Stimulated activated CD8-positive, alpha-beta memory T cell treated with anti-CD3 and anti-CD28 coated beads, Interleukin-2, amount 100 ng/mL, for 48 hours (primary cell): ENCODE data around the gene FHOD1.
A peak's percentile ranks its signal among the peaks of the same experiment; 100 is the strongest.

ENCODE experiments used
- DNase-seq, 2 donors: peaks; one replicate each; pipeline ENCODE4 v3.0.0-alpha.2; 2020; ENCODE audit warnings: low read depth in 2 of 2

FHOD1 gene

DNA sequence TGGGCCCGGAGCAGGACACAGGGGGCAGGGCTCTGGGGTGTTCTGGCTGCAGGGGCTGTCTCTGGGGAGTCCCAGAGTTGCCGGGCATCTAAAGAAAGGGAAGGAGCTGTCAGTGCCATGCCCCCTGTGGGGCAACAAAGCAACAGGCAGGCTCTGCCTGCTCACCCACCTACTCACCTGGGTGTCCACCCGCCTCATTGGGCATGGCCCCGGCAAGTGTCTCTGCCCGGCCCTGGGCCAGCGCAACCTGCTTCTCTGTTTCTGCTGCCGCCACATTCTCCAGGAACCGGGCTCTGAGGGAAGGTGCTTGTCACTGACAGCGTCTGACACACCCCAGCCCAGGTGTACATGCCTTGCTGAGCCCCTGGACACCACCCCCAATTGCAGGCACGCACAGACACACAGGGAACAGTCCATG lies 13.1 kb downstream of the FHOD1 start:
- no peak for DNase-seq

DNA sequence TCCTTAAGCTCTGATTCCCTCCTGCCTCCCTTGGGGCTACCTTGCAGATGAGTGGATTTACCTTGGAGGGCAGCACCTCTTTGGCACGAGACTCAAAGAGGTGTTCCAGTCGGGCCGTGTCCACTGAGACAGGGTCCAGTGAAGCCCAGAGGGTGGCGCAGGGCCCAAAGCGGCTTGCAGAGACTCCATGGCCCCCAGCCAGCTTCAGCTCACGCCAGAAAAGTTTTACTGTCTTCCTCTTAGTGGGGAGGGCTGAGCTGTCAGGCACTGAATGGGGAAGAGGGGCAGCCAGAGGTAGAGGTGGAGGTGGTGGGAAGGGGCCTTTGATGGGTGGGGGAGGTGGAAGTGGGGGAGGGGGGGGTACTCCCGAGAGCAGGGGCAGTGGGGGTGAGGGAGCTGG lies 13.7 kb downstream of the FHOD1 start:
- no peak for DNase-seq

DNA sequence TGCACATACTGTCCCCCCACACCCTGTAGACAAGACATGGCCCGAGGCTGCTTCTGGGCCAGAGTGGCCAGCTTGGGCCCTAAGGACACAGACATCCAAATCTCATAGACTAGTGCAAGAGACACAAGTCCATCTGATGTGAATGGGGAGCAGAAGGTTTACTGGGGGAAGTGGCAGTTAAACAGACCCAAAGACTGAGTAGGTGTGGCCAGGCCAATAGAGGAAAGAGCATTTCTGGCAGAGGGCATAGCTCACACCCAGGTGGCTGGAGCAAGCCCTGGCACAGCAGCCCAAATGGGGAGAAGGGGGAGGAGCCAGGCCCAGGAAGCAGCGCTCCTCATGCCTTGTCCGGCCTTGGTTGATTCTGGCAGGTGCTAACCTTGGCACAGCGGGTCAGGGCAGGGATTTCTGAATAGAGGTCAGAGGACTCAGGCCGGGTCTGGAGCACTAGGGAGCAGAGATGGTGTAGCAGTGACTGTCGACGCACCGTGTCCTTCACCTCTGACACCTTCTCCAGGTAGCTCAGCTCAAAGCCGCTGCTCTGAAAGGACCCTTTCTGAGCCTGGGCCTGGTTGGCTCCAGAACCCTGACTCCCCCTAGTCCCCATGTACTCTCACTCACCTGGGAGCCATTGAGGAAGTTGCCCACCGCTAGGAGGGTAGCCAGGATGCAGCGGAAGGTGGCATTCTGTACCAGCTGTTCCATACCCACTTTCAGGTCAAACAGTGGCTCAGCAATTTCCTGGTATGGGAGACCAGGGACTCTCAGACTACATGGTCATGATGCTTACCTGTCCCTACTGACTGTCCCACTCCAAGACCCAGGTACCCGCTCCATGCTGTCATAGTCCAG lies 16.2 kb downstream of the FHOD1 start:
- no peak for DNase-seq

DNA sequence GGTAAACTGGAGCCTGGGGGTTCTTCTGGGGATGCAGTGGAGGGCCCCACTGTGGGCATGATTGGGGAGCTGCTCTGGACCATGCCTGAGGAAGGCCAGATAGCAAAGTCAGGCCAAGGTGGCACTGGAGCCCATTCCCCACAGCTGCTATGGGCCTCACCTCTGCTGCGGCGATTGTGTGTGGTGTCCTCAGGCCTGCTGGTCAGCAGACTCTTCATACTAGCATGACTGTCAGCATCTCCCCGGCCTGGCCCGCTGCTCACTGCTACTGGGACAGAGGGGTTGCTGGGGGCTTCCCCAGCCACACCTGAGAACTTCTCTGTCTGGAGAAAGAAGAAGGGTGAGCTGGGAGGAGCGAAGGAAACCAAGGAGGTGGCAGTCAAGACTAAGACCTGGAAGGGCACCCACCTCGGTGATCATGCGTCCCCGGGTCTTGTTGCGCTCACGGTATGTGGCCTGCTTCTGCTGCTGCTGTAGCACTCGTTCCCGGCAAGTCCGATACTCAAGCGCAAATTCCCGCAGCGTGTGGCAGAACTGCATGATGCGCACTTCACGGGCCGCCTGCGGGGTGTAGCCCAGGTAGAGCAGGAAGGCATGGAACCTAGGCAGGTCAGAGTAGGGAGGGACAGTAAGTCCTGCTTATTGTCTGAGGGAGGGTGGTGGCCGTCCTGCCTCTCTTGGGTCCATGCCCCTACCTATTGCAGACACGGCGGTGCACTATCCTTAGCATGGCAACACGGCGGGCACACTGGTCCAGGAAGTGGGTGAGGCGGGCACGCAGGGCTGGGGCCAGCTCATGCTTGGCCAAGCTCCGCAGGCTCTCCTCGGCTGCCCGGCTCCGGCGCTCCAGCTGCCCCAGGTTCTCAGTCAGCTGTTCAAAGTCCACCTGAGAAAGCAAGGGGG lies 17.1 kb downstream of the FHOD1 start:
- no peak for DNase-seq

DNA sequence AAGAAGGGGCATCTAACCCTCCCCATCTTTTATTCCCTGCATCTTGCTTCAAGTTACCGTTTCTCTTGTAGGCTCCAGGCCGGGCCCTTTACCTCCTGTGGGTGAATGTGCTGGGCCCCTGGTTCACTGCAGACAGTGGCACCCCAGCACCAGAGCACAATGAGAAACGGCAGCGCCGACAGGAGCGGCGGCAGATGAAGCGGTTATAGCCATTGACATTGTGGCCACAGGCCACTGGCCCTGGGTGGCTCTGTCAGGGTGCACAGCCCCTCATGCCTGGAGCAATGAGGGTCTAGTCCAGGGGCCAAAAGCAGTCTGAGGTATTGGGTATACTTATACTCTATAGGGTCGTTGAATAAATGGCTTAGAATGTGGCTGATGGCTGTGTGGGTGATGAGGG lies 18.4 kb downstream of the FHOD1 start:
- DNase-seq, result no peak

DNA sequence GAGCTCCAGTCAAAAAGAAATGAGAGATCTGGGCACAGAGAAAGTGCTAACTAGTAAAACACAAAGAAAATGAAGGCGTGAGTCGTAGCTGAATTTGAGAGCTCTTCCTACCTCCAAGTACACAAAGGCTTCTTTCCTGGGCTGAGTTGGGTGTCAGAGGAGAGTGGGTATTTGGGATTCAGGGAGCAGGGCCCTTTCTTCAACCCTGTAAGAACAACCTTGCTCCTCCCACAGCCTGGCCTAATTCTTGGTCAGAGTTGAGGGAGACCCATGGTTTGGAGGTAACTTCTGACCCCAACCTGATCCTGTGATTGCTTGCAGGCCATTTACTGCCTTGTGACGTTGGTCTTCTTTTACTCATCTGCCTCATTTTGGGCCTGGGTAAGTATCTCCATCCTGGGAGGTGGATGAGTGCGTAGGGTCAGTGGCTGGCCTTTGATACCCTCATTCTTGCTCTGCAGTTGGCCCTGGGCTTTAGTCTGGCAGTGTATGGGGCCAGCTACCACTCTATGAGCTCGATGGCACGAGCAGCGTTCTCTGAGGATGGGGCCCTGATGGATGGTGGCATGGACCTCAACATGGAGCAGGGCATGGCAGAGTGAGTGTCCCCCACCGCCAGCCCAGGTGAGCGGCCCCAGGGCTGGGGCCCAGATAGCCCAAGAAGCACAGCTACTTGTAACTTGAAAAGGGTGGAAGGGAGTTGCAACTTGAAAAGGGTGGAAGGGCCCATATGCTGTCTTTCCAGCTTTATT lies 19.1 kb downstream of the FHOD1 start:
- DNase-seq, result no peak

DNA sequence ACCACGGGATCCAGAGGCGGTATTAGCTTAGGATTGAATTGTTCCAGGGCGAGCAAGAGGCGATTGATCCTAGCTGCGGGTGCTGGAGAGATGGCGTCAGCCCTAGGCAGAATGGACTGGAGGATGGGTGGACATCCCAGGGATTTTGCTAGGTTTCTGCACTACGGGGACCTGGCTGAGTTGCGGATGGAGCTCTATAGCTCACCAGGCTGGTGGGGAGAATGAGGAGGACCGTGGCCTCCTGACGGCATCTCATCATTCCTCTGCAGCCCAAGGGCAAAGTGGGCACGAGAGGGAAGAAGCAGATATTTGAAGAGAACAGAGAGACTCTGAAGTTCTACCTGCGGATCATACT lies 19.7 kb downstream of the FHOD1 start:
- no peak for DNase-seq

DNA sequence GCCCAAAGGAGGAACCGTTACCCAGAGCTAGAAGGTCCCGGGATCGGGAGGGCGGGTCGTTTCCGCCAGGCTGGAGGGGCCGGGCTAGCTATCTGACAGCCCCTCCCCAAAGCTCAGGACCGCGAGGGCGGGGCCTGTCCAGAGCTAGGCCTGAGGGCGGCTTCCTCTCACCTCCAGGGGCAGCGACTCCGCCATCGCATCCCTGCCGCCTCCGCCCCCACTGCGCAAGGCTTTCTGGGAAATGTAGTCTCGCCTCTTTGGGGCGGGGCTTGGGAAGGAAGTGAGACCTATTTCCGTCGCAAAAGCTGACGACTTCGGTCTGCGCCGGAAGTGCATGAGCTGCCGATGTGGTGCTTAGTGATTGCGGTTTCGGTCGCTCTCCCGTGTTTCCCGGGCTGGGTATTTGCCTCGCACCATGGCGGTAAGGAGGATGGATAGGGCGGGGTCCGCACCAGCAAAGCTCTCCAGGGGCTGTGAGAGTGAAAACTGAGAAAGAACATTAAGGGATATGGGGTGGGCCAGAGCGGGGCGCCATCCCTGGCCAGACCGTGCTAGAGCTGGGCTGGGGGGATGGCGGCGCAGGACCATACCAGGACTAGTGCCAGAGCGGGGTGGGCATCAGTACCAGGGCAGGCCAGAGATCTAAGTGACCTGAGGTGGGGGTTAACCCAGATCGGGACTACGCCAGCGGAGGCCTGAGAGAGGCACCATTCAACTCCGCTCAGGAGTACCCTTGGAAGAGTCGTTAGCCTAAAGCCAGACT lies 20.3 kb downstream of the FHOD1 start, which contains the start of gene TMEM208:
TSS of gene TMEM208 (plus strand) at position 327 of the 763 bp plus-strand sequence. CDS start at position 416, 89 bp downstream.
- peak; percentile 98 to 99 for DNase-seq

DNA sequence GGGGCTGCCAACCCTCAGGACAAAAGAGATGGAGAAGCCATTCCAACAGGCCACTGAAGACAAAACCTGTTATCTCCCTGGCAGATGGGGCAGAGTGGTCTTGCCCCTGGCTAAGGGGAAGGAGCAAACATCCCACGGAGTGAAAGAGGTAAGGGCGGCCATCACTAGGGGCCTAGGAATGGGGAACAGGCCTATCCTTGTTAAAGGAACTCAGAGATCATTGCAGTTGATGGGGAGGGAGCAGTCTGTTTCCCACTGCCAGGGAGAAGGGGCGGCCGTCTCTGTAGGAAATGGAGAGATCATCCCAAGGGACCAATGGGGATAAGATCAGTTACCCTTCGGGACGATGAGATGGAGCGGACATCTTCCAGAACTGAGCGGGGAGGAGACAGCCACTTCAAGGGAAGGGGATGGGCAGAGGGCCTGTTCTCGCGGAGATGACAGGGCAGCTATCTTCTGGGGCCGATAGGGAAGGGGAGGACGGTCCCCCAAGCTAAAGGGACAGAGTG lies 20.9 kb downstream of the FHOD1 start:
- DNase-seq, result no peak

DNA sequence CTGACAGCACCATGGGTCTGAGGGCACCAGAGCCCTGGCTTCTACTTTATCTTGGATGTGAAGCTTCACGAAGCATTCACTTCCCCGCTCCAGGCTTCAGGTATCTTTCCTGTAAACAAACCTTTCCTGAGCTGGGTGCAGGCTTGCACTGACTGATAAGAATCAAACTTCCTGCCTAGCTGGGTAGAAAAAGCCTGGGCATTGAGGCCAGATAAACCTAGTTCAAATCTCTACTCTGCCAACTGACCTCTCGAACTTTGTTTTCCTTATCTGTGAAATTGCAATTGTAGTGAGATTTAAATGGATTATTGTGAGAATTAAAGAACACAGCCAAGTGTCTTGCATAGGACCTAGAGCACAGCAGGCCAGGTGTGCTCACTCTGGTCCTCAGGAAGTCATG lies 23.3 kb downstream of the FHOD1 start:
- DNase-seq, result no peak

DNA sequence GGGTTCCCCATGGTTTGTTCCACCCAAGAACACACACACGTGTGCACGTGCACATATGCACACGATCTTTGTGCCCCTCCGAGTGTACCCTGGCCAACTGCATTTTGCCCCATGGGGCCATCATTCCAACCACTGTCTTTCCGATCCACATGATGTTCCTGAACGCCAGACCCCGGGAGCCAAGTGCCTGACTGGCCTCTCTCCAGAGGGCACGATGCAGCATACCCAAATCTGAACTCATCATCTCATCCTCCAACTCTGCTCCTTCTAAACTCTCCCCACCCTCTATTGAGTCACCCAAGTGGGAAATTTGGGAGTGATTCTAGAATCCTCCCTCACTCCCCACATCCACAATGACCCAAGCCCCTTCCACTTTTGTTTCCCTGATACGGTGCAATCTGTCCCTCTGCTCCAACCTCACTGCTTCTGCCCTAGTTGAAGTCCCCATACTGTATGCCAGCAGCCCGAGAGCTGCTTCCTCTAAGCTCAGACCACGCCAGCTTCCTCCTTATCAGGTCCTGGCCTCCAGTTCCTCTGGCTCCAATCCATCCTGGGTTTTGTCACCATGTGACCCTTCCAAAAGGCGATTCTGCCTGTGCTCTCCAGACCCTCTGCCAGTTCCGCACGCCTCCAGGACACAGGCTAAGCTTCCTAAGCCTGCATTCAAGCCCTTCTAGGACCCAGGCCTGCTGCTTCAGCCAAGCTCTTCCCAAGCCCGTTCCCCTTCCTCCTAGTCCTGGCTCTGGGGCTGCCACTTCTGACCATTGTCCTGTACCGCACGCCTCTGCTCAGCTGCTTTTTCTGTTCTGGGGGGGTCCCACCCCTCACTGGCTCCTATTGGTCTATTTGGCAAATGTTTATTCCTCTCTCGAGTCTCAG lies 30.4 kb downstream of the FHOD1 start:
- DNase-seq, result no peak

DNA sequence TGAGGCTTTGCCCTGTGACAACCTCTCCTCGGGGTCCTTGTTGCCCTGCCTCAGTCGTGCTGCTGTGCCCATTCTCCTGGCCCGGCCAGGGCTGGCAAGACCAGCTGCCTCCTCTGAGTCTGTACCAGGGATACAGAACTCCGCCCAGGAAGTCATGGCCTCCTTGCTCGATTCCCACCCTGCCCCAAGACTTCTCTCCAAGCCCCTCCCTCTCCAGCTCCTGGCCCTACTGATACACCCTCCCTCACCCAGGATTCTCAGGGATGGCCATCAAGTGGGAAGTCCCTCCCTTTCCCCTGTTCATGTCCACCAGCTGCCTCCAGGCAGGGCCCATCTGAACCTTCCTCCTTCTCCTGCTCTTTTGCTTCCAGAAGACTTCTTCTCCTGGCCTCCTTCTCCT lies 31.6 kb downstream of the FHOD1 start:
- no peak for DNase-seq

DNA sequence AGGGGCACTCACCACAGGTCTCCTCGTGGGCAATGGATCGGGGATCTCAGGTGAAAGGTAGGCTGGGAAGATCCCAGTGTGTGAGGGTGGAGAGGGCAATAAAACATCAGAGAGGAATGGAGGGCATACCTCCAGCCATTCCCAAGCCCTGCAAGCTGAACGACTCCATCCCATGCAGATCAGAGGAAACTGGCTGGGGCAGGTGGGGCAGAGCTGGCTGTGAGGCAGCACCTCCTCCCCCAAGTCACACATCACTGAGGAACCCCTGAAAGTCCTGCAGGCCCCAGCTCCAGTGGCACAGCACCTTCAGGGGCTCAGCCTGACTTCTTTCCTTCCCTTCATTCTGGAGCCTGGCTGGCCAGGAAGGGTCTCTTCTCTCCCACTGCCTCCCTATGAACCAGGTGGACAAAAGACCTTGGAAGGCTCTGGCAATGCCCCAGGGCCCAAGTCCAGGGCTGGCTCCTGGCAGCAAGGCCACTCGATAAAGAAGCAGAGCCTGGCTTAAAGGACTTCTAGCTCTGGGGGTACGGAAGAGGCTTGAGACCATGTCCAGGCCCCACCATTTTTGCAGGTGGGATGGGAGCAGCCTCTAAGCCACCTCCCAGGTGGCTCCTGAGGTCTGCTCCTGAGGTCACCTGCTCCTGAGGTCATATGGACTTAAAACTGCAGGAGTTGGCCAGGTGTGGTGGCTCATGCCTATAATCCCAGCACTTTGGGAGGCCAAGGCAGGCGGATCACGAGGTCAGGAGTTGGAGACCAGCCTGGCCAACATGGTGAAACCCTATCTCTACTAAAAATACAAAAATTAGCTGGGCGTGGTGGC lies 33.9 kb downstream of the FHOD1 start:
- DNase-seq, result no peak

DNA sequence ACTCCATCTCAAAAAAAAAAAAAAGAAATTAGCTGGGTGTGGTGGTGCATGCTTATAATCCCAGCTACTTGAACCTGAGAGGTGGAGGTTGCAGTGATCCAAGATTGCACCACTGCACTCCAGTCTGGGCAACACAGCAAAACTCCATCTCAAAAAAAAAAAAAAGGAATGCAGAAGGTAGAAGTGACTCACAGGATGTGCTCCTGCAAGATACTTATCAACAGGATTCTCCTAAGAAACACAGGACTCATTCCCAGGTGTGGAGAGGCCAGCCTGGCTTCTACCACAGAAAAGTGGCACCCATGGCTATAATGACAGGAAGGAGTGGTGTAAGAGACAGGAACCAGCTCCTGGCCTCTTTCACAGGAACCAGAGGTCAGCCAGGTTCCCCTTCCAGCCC lies 34.5 kb downstream of the FHOD1 start:
- DNase-seq, result no peak

DNA sequence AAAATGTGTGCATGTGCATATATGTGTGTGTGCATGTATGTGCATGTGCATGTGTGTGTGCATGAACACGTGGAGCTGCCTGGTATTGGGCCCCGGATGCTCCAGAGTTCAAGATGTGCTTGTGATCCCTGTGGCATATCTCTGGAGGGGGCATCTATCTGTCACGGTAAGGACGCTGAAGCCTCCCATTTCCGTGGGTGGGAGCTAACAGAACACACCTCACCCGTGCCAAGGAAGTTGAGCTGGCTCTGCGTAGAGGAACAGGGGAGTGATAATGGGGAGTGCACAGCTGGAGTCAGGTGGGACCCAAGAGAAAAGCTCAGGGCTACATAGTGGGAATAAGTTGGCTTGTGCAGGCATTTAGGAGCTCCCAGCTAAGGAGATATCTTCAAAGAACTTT lies 35.6 kb downstream of the FHOD1 start:
- no peak for DNase-seq

DNA sequence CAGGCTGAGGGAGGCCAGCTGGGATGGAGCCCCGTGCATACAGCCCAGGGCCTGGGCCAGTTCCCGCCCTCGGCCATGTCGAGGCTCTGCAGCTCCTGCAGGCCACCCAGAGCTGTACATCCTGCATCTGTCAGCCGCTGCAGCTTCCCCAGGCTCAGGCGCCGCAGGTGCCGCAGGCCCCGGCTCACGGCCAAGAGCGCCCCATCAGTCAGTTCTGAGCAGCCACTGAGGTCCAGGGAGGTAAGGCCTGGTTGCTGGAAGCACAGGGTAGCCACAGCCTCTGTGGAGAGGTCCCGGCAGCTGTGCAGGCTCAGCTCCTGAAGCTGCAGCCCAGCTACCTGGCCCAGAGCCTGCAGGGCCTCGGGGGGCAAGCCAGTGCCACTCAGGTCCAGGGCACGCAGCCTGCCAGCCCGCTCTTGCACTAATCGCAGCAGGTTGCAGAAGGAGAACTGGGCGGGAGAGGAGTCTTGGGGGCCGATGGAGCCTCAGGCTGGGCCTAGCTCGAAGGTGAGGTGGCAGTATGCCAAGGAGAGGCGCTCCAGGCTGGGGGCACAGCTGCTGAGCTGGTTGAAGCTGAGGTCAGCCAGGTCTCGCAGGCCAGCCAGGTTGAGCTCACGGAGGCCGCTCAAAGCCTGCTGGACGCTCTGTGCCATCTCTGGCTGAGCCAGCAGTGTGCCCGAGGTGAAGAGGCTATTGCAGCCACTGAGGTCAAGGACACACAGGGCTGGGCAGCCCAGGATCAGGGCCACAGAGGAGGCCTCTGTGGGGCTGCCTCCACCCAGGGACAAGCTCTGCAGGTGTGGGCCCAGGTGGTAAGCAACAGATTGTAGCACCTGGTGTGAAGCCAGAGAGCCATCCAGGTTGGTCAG lies 37.0 kb downstream of the FHOD1 start:
- DNase-seq, result no peak

DNA sequence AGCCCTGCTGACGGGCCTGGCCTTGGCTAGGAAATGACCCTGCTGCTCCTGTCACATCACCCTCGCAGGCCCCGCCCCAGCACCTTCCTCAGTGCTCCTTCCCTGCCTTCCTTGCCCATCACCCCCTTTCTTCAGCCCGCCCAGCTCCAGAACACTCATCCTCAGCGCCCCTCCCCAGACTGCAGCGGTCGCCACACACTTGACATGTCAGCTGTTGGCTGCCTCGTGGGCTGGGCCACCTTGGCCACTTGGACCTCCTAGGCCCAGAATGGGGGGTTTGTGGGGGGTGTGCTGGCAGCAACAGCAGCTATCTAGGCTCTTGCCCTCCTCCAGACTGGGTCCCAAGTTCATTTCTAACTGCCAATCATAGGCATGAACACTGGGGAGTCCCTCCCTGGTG lies 37.7 kb downstream of the FHOD1 start:
- no peak for DNase-seq

DNA sequence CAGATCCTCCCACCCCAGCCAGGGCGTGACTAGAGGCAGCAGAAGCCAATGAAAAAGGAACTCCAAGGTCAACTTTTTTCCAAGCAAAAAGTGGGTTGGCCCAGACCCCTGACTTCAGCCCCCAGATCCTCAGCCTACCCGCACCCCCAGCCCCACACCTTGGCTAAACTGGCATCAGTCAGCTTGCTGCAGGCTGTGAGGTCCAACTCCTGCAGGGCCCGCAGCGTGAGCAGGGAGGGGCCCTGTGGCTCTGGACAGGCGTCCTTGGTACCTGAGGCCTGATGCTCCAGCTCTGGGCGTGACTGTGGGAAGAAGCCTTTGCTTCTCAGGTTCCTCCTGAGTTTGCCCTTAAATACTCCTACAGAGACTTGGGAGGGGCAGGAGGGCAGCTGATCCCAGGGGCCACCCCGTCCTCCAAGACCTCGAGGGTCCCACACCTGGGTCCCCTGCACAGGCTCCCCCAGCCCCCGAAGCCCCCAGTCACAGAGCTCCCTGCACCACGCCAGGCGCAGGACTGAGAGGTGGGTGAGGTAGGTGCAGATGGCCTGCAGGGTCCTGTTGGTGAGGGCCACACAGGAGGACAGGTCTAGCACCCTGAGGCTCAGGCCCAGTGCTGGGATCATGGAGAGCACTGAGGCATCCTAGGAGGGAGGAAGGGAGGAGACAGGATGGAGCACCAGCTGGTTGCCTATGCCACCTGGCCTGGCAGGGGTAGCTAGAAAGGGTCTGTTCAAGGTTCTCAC lies 39.0 kb downstream of the FHOD1 start:
- no peak for DNase-seq
